Measurements from ENCODE around the gene NXPE3.

DNA sequence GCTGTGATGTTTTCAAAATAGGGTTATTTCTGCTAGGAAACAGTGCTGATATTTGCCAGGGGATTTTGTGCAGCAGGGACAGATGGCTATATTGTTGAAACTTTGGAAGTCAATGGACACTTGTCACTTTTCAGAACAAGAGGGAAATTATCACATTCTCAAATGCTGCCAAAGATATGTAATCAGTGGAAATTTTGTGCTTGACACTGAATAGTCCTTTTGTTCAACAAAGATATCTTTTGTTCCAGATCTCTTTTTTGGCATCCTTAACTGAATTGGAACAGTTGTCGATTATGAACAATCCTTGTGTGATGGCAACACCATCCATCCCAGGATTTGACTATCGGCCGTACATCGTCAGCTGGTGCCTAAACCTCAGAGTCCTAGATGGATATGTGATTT is 46.8 kb upstream of the NXPE3 start:
- TF ChIP-seq EP300 (IDR thresholded peaks at IDR 0.05), result peak in 1 of 2 donors; percentile 59
- TF ChIP-seq, protein P1, sequence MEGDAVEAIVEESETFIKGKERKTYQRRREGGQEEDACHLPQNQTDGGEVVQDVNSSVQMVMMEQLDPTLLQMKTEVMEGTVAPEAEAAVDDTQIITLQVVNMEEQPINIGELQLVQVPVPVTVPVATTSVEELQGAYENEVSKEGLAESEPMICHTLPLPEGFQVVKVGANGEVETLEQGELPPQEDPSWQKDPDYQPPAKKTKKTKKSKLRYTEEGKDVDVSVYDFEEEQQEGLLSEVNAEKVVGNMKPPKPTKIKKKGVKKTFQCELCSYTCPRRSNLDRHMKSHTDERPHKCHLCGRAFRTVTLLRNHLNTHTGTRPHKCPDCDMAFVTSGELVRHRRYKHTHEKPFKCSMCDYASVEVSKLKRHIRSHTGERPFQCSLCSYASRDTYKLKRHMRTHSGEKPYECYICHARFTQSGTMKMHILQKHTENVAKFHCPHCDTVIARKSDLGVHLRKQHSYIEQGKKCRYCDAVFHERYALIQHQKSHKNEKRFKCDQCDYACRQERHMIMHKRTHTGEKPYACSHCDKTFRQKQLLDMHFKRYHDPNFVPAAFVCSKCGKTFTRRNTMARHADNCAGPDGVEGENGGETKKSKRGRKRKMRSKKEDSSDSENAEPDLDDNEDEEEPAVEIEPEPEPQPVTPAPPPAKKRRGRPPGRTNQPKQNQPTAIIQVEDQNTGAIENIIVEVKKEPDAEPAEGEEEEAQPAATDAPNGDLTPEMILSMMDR (IDR thresholded peaks at IDR 0.05), result no peak

All from tibial nerve (tissue), 4 donors.